Activated CD4-positive, CD25-positive, alpha-beta regulatory T cell treated with anti-CD3 and anti-CD28 coated beads, Interleukin-2, amount 50 U/mL, for 24 hours (primary cell): ENCODE data around the gene TSPAN11.
"Not testable (repeated sequence)": the region's sequence is repeated elsewhere in the genome, so short reads cannot be mapped to it uniquely, and the experiment has no call there.

ENCODE experiments used
- ATAC-seq, 2 donors: fragments of 150-1000 bp; cut with Tn5 transposase; one replicate each; pipeline ENCODE4 v1.10.0; 2021; ENCODE audit warnings: mild to moderate bottlenecking in 1 of 2, moderate library complexity in 1 of 2

Gene TSPAN11

GRCh38 chr12:31005256-31005943 lies 78.9 kb downstream of the TSPAN11 start:
- no peak for ATAC-seq

DNA sequence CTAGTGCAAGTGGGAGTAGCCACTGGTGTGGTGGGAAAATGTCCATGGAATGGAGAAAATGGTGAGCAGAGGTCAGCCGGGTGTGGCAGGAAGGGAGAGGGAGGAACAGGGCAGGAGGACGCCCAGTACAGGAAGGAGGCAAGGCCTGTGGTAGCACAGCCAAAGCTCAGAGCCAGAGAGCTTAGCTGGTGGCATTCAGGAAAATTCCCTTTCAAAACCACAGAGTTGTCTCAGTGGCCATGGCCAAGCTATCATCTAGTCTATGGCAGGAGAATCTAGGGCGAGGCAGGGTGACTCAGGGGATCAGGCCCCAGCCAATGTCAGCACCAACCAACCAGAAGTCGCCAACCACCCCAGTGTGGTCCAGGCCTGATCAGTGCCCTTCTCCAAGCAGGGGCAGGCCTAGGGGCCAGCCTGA lies 79.4 kb downstream of the TSPAN11 start:
- no peak for ATAC-seq

DNA sequence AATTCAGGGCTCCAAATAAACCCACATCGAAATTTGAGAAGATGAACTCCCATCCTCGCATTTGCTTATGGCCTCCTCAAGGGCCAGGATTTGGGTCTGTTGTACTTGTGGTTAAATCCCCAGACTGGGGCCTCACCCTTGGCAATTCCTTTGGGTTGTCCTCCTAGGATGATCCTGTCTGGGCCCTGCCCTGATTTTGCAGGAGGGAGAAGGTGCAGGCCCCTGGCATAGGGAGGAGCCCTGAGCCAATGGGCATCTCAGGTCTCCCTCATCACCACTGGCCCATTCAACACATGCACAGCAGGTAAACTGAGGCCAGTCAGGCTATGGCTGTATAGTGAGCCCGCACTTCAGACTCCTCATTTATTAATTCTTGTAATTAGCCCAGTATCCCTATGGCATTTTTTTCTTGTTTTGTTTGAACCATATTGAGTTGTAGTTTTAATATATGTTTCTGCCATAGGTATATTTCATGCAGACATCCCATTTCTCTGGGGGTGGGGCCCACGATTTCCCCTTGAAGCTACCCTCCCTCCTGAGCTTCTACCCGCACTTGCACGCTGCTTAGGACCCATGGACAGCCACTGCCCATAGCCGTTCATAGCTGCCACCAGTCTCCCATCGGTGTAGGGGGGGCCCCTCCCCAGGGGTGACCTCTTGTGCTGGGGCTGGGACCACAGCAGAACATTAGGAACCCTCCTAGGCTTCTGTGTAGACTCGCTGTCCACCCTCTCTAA lies 80.0 kb downstream of the TSPAN11 start:
- no peak for ATAC-seq

GRCh38 chr12:31007153-31007495 lies 80.6 kb downstream of the TSPAN11 start:
- ATAC-seq, result no peak

DNA sequence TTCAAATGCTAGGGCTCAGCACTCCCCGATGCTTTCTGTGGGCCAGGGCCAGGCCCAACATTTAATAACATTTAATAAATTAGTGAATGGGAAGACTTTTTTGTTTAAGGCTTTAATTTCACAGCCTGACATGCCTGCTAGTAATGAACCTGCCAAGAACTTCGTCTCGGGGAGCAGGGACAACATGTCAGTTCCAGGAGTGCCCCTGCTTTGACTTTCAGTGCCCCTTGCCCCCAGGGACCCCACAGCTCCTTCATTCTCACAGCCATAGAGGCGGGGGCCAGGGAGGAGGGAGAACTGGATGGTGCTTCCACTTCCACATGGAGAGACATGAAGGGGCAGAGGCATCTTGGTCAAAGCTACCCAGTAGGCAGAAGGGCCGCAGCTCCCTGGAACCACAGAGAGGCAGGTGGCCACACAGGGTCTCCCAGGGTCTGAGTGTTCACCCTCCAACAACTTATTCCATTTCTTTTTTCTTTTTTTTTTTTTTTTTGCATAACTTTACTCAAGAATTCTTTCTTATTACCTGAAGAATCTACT lies 81.2 kb downstream of the TSPAN11 start:
- no peak for ATAC-seq

GRCh38 chr12:31008241-31008761 lies 81.8 kb downstream of the TSPAN11 start:
- ATAC-seq, result no peak

- ATAC-seq, result no peak
These were observed 82.7 kb downstream of the TSPAN11 start for GRCh38 chr12:31008961-31009840.

GRCh38 chr12:31009976-31010375 lies 83.4 kb downstream of the TSPAN11 start:
- no peak for ATAC-seq

- ATAC-seq, result no peak
These were observed 84.8 kb downstream of the TSPAN11 start for GRCh38 chr12:31011336-31011735.

GRCh38 chr12:31011746-31012566 lies 85.4 kb downstream of the TSPAN11 start:
- no peak for ATAC-seq

DNA sequence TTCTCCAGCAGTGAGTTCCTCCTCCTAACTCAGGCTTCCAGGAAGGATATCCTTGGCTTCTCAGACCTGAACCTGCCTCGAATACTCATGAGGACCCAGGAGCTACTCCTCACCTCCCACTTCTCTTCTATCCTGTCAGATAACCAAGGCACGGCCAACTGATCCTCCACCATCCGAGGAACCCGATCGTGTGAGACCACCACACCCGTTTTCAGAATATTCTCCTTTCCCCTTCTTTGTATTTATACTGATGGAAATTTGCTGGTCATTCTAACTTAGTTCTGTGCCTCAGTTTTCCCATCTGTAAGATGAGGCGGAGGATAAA lies 86.0 kb downstream of the TSPAN11 start:
- not testable (repeated sequence) for ATAC-seq

GRCh38 chr12:31015215-31015614 lies 88.7 kb downstream of the TSPAN11 start:
- no peak for ATAC-seq

DNA sequence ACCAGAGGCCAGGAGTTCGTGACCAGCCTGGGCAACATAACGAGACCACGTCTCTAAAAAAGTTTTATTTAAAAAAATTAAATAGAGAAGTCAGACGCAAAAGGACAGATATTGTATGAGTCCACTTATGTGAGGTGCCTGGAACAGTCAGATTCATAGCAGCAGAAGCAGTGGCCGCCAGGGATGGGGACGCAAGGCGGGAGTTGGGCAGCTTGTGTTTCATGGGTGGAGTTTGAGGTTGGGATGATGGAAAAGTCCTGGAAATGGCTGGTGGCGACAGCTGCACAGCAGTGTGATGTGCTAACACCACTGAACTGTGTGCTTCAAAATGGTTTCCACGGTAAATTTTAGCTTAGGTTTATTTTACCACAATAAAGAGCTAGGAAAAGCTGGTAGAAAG lies 89.5 kb downstream of the TSPAN11 start:
- no peak for ATAC-seq

DNA sequence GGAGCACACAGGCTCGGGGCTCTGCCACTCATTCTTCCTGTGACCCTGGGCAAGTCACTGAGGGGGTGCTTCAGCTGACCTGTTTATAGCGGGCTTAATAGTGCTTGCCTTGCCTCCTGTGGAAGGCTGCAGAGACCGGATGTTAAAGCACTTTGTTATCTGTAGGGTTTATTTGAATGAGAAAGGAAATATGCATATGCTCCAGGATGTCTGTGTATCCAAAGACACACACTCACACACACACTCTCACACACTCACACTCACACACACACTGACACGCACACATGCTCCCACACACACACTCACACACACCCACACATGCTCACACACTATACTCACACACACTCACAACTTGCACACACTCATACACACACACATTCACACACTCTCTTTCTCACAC lies 91.0 kb downstream of the TSPAN11 start:
- no peak for ATAC-seq

GRCh38 chr12:31018106-31018789 lies 91.7 kb downstream of the TSPAN11 start:
- no peak for ATAC-seq

DNA sequence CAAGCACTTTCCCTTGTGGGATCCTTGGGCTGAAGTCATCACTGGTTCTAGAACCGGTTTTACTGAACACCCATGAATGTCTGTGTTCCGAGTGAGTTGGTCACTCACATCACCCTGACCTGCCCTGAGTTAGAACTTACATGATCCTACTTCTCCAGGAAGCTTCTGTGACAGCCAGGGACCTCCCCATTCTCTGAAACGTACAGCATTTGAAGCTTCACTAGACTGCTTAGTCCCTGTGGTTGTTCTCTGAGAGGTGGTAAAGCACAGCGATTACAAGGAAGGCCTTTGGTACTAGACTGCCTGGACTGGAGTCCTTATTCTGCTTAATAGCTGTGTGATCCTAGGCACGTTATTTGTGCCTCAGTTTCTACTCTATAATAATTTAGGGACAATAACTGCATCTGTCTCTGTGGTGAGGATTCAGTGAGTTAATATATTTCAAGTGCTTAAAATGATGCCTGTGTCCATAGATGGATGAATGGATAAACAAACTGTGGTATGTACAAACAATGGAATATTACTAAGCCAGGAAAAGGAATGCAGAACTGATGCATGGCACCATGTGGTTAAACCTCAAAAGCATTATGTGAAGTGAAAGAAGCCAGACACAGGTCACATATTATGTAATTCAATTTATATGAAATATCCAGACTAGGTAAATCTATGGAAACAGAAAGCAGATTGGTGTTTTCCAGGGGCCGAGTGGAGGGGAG lies 92.4 kb downstream of the TSPAN11 start:
- no peak for ATAC-seq

DNA sequence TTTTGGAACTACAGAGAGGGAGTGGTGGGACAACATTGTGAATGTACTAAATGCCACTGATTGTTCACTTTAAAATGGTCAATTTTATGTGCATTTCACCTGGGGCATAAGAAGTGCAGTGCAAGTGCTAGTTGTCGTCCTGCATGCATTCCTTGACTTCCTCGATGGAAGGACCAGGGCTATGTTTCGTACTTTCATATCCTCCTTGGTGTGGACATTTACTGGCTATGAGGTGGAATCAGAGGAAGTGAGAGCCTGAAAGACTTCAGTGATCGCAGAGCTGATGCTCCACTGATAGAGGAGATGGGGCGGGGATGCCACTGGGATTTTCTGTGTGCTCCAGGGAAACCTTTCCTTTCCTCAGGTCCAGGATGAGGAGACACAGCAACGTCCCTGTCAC lies 93.0 kb downstream of the TSPAN11 start:
- no peak for ATAC-seq

GRCh38 chr12:31019976-31020375 lies 93.4 kb downstream of the TSPAN11 start:
- ATAC-seq, result no peak

GRCh38 chr12:31020385-31021166 lies 94.0 kb downstream of the TSPAN11 start:
- ATAC-seq, result no peak

DNA sequence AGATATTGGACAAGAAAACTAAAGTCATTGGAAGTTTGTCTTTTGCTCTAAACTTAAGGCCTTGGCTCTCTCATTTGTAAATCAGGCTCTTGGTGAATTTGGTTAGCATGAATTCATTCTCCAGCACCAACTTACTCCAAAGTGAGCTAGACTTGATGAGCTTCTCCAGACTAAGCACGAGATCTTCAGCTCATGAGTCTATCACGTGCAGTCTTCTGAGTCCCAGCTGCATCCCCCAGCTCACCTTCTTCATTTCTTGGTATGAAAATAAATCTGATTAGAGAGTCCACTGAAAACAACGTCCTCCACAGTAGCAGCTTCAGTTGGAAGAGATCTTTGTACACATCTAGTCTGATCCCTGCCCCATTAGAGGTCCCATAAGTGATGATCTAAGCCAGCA lies 94.6 kb downstream of the TSPAN11 start:
- no peak for ATAC-seq
